RWPE2 (cell line): ENCODE data around the gene MPG.

ENCODE experiments used
- ATAC-seq: fragments of 200-7000 bp; cut with Tn5 transposase; 3 replicates; pipeline ENCODE4 v1.9.1; 2021; ENCODE audit warnings: low read depth
- DNase-seq: peaks from one replicate; pipeline ENCODE4 v3.0.0-alpha.2; 2020; ENCODE audit warnings: low spot score
- H3K27ac ChIP-seq: fragments of 450-650 bp; 2 replicates; pipeline ENCODE4 v1.5.1; 2017; ENCODE audit warnings: mild to moderate bottlenecking; ENCODE audit not compliant: poor library complexity, severe bottlenecking
- H3K27me3 ChIP-seq: fragments of 250-450 bp; sonication (Bioruptor Pico); 2 replicates; pipeline ENCODE4 v1.5.1; 2021; ENCODE audit warnings: mild to moderate bottlenecking, moderate library complexity; ENCODE audit not compliant: insufficient read depth, poor library complexity, severe bottlenecking
- H3K36me3 ChIP-seq: fragments of 250-450 bp; sonication (Bioruptor Pico); 2 replicates; pipeline ENCODE4 v1.5.1; 2020; ENCODE audit warnings: low read depth, mild to moderate bottlenecking, moderate library complexity
- H3K4me1 ChIP-seq: fragments of 250-450 bp; sonication (Bioruptor Pico); 2 replicates; pipeline ENCODE4 v1.5.1; 2021; ENCODE audit warnings: mild to moderate bottlenecking, moderate library complexity; ENCODE audit not compliant: insufficient read depth, poor library complexity, severe bottlenecking
- H3K4me3 ChIP-seq: fragments of 250-450 bp; sonication (Bioruptor Pico); 2 replicates; pipeline ENCODE4 v1.5.1; 2021; ENCODE audit warnings: mild to moderate bottlenecking, moderate library complexity; ENCODE audit not compliant: severe bottlenecking
- H3K9me3 ChIP-seq: fragments of 250-450 bp; sonication (Bioruptor Pico); 2 replicates; pipeline ENCODE4 v1.5.1; 2021; ENCODE audit warnings: mild to moderate bottlenecking, moderate library complexity; ENCODE audit not compliant: severe bottlenecking
- CTCF ChIP-seq: fragments of 450-650 bp; IDR thresholded peaks from one replicate; pipeline ENCODE4 v1.5.1; 2017; ENCODE audit warnings: mild to moderate bottlenecking, moderate library complexity; ENCODE audit not compliant: poor library complexity, severe bottlenecking

The MPG gene

GRCh38 chr16:84718-85406 is 6.8 kb downstream of the MPG start:
- no peak for TF ChIP-seq CTCF
- no peaks in the 10 kb centered on the region for H3K27me3 ChIP-seq
- H3K36me3 ChIP-seq: peaks cover 44% of the 10 kb centered on the region
- H3K4me1 ChIP-seq: peaks cover 17% of the 10 kb centered on the region
- H3K27ac ChIP-seq: peak overlapping the region; percentile 77
- no peak for DNase-seq
- ATAC-seq: peak; percentile 95
- no peak overlapping the region for H3K4me3 ChIP-seq
- no peaks in the 10 kb centered on the region for H3K9me3 ChIP-seq

GRCh38 chr16:85407-85782 is 7.4 kb downstream of the MPG start:
- H3K4me3 ChIP-seq: no peak overlapping the region
- H3K27me3 ChIP-seq: no peaks in the 10 kb centered on the region
- peaks cover 17% of the 10 kb centered on the region for H3K4me1 ChIP-seq
- H3K9me3 ChIP-seq: no peaks in the 10 kb centered on the region
- no peak for ATAC-seq
- H3K36me3 ChIP-seq: peaks cover 40% of the 10 kb centered on the region
- no peak for TF ChIP-seq CTCF
- peak overlapping the region; percentile 77 for H3K27ac ChIP-seq
- no peak for DNase-seq

GRCh38 chr16:85865-86264 is 7.8 kb downstream of the MPG start:
- Histone ChIP-seq H3K9me3 (no peaks in the 10 kb centered on the region), H3K27ac (peak overlapping the region; percentile 77), H3K4me1 (peaks cover 17% of the 10 kb centered on the region), H3K36me3 (peaks cover 41% of the 10 kb centered on the region), H3K4me3 (no peak overlapping the region), H3K27me3 (no peaks in the 10 kb centered on the region)
- DNase-seq (no peak), ATAC-seq (no peak)
- TF ChIP-seq CTCF: no peak

- H3K36me3 ChIP-seq: peaks cover 47% of the 10 kb centered on the region
- TF ChIP-seq CTCF: no peak
Measured at GRCh38 chr16:86483-86952, 8.5 kb downstream of the MPG start.

GRCh38 chr16:88613-89012 is 10.6 kb downstream of the MPG start:
- Histone ChIP-seq H3K4me1 (peaks cover 17% of the 10 kb centered on the region), H3K27me3 (no peaks in the 10 kb centered on the region), H3K27ac (no peak overlapping the region), H3K9me3 (no peaks in the 10 kb centered on the region), H3K4me3 (no peak overlapping the region), H3K36me3 (peaks cover 53% of the 10 kb centered on the region)
- no peak for TF ChIP-seq CTCF
- DNase-seq (no peak), ATAC-seq (no peak)

More at GRCh38 chr16:86483-86952, 8.5 kb downstream of the MPG start:
- Histone ChIP-seq H3K27me3 (no peaks in the 10 kb centered on the region), H3K4me3 (no peak overlapping the region), H3K27ac (no peak overlapping the region), H3K4me1 (peaks cover 17% of the 10 kb centered on the region), H3K9me3 (no peaks in the 10 kb centered on the region)
- DNase-seq (no peak), ATAC-seq (no peak)
